Measurements from ENCODE around the gene PRR14. TPM values are rescaled to one million over a fixed set of nuclear protein-coding genes. Genes with fewer than 3 reads are reported as not detected.
"Not testable (repeated sequence)": the region's sequence is repeated elsewhere in the genome, so short reads cannot be mapped to it uniquely, and the experiment has no call there.

The PRR14 gene
- total RNA-seq, 4 donors from 2014 or later, result 42.9 to 154 (median 85.5) TPM

DNA sequence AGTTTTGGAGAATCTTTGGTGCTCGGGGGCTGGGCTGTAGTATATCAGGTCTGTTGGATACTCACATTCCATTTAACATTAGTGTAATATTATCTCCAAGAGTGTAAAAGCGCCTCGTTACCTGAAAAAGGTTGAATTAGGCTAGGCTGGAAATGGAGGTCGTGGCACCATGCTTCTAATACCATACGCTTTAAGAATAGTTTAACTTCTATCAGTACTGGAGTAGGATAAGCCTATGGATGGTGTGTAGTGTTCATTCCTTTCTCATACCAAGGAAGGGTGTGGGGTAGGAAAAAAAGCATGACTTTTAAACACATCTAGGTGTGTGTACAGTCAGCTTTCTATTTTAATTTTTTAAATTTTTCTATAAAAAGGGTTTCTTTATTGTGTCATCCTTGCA, 50.2 kb downstream of the PRR14 start:
- TF ChIP-seq POLR2AphosphoS5 (IDR thresholded peaks at IDR 0.05) (no peak), CTCF (IDR thresholded peaks at IDR 0.05) (no peak), POLR2A (IDR thresholded peaks at IDR 0.05) (no peak), EP300 (IDR thresholded peaks at IDR 0.05; ENCODE audit: low read depth) (no peak)
- in situ Hi-C loops (cut with MboI; ENCODE audit: low pct_ligation_motif_present in 1 of 4, low pct_unique_long_range_greater_than_20kb in 1 of 4, low sequenced_read_pairs in 3 of 4), result no loop called here
- H3K9me3 ChIP-seq, result no peaks in the 10 kb centered on the region
- no peak overlapping the region for H3K4me3 ChIP-seq
- DNase-seq, result no peak
- H3K36me3 ChIP-seq, result peaks cover 0 to 53% (median 22%) of the 10 kb centered on the region in 4 donors
- no peak overlapping the region for H3K27ac ChIP-seq
- no peaks in the 10 kb centered on the region for H3K27me3 ChIP-seq
- H3K4me1 ChIP-seq, result peaks cover 9 to 21% (median 13%) of the 10 kb centered on the region in 4 donors
- intact Hi-C loops (cut with DNase I; ENCODE audit: low total_unique reads), result loop anchor here (10.0 kb wide), 1 partner anchor 64 kb away; the partner anchor contains the start of genes CFAP119 and RNF40
- WGBS, 2 donors (ENCODE audit: low coverage in 1 of 2), result 86 to 89% methylated on average over 5 of the region's 5 CpGs

DNA sequence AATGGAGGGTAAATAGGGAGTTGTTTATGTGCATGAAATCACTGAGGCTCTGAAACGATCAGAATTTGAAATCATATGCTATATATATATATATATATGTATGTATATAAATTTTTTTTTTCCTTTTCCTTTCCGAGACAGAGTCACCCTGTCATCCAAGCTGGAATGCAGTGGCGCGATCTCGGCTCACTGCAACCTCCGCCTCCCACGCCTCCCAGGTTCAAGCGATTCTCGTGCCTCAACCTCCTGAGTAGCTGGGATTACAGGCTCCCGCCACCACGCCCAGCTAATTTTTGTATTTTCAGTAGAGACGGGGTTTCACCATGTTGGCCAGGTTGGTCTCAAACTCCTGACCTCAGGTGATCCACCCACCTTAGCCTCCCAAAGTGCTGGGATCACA, 52.3 kb downstream of the PRR14 start:
- DNase-seq; H3K27ac ChIP-seq; H3K9me3 ChIP-seq; H3K4me3 ChIP-seq; H3K27me3 ChIP-seq; in situ Hi-C loops (cut with MboI; ENCODE audit: low pct_ligation_motif_present in 1 of 4, low pct_unique_long_range_greater_than_20kb in 1 of 4, low sequenced_read_pairs in 3 of 4): not testable (repeated sequence)
- 64 to 93% methylated on average over 1 to 12 of the region's 12 CpGs for WGBS, 2 donors (ENCODE audit: low coverage in 1 of 2)
- intact Hi-C loops (cut with DNase I; ENCODE audit: low total_unique reads), result loop anchor here (10.0 kb wide), 1 partner anchor 62 kb away; the partner anchor contains the start of genes CFAP119 and RNF40
- Histone ChIP-seq H3K4me1 (peaks cover 6 to 15% (median 12%) of the 10 kb centered on the region in 4 donors), H3K36me3 (peaks cover 0 to 74% (median 32%) of the 10 kb centered on the region in 4 donors)

- Histone ChIP-seq H3K4me1 (peaks cover 6 to 15% (median 12%) of the 10 kb centered on the region in 4 donors), H3K27me3 (no peaks in the 10 kb centered on the region), H3K4me3 (no peak overlapping the region), H3K27ac (no peak overlapping the region), H3K9me3 (no peaks in the 10 kb centered on the region), H3K36me3 (peaks cover 0 to 83% (median 37%) of the 10 kb centered on the region in 4 donors)
- WGBS, 2 donors (ENCODE audit: low coverage in 1 of 2), result 94 to 100% methylated on average over 4 to 10 of the region's 10 CpGs
- TF ChIP-seq EP300 (IDR thresholded peaks at IDR 0.05; ENCODE audit: low read depth) (no peak), POLR2A (IDR thresholded peaks at IDR 0.05) (no peak), CTCF (IDR thresholded peaks at IDR 0.05) (no peak), POLR2AphosphoS5 (IDR thresholded peaks at IDR 0.05) (no peak)
- no peak for DNase-seq
- in situ Hi-C loops (cut with MboI; ENCODE audit: low pct_ligation_motif_present in 1 of 4, low pct_unique_long_range_greater_than_20kb in 1 of 4, low sequenced_read_pairs in 3 of 4) (no loop called here), intact Hi-C loops (cut with DNase I; ENCODE audit: low total_unique reads) (loop anchor here (10.0 kb wide), 1 partner anchor 61 kb away; the partner anchor contains the start of genes CFAP119 and RNF40)
These were observed 53.2 kb downstream of the PRR14 start for GRCh38 chr16:30703971-30704370.

Small RNAs within 50 kb of the gene (small RNA-seq; reads per million reads assigned to genes)
- gene AC093249.1, result 0 reads per million in 4 donors
- gene RNU6-1043P, result 0 reads per million in 4 donors
- gene RNU6-416P, result 0 reads per million in 4 donors

Other genes with a start within 250 kb of the PRR14 start
- 10 to 100 TPM in 3 of 4 donors, 1 to 10 TPM in 1; 7.4 to 28.1 (median 15.1) TPM for gene ZNF771, start 243.4 kb upstream of the PRR14 start, total RNA-seq
- 10 to 100 TPM; 35.2 to 74.1 (median 50.0) TPM for gene DCTPP1, start 220.9 kb upstream of the PRR14 start, total RNA-seq
- 100 to 1,000 TPM in 3 of 4 donors, 10 to 100 TPM in 1; 86.7 to 218 (median 151) TPM for gene SEPHS2, start 205.1 kb upstream of the PRR14 start, total RNA-seq
- 10 to 100 TPM in 2 of 4 donors, 1 to 10 TPM in 2; 1.8 to 33.7 (median 6.7) TPM for gene ITGAL, start 178.2 kb upstream of the PRR14 start, total RNA-seq
- 100 to 1,000 TPM in 1 of 4 donors, 10 to 100 TPM in 3; 54.7 to 116 (median 74.9) TPM for gene ZNF768, start 124.4 kb upstream of the PRR14 start, total RNA-seq
- gene ZNF747, start 116.1 kb upstream of the PRR14 start, total RNA-seq, result 10 to 100 TPM; 16.0 to 25.7 (median 16.8) TPM
- gene ZNF764, start 92.6 kb upstream of the PRR14 start, total RNA-seq, result 10 to 100 TPM; 17.9 to 48.0 (median 23.2) TPM
- 10 to 100 TPM; 22.9 to 64.3 (median 43.5) TPM for gene ZNF688, start 79.2 kb upstream of the PRR14 start, total RNA-seq
- gene ZNF785, start 65.3 kb upstream of the PRR14 start, total RNA-seq, result 100 to 1,000 TPM in 1 of 4 donors, 10 to 100 TPM in 3; 17.2 to 131 (median 20.5) TPM
- 10 to 100 TPM in 1 of 4 donors, 1 to 10 TPM in 3; 3.4 to 77.1 (median 8.1) TPM for gene ZNF689, start 40.6 kb upstream of the PRR14 start, total RNA-seq
- gene FBRS, start 7.5 kb downstream of the PRR14 start, total RNA-seq, result 100 to 1,000 TPM in 1 of 4 donors, 10 to 100 TPM in 3; 54.6 to 114 (median 73.1) TPM
- gene SRCAP, start 48.2 kb downstream of the PRR14 start, total RNA-seq, result 100 to 1,000 TPM in 1 of 4 donors, 10 to 100 TPM in 3; 43.8 to 135 (median 71.3) TPM
- 100 to 1,000 TPM in 1 of 4 donors, 10 to 100 TPM in 3; 41.1 to 152 (median 66.4) TPM for gene PHKG2, start 97.5 kb downstream of the PRR14 start, total RNA-seq
- gene CFAP119, start 111.1 kb downstream of the PRR14 start, total RNA-seq, result 10 to 100 TPM in 1 of 4 donors, 1 to 10 TPM in 3; 3.3 to 15.5 (median 6.0) TPM
- 100 to 1,000 TPM in 1 of 4 donors, 10 to 100 TPM in 3; 55.3 to 105 (median 77.8) TPM for gene RNF40, start 111.4 kb downstream of the PRR14 start, total RNA-seq
- gene ZNF629, start 136.2 kb downstream of the PRR14 start, total RNA-seq, result 10 to 100 TPM; 13.5 to 29.9 (median 16.4) TPM
- gene BCL7C, start 243.1 kb downstream of the PRR14 start, total RNA-seq, result 10 to 100 TPM; 13.8 to 57.3 (median 24.0) TPM
- under 1 TPM in 2 of 4 donors, not detected in 2; 0.82 to 0.95 TPM for gene CTF1, start 245.7 kb downstream of the PRR14 start, total RNA-seq